Measurements from ENCODE around the gene NCKAP5. TPM values are rescaled to one million over a fixed set of nuclear protein-coding genes. Genes with fewer than 3 reads are reported as not detected.

NCKAP5 gene
- total and polyA plus RNA-seq, 2 of the 8 experiments (the other 6 are each of a cell fraction or from before 2014, with no cell fraction given): 0.27 to 0.86 TPM

- no peak overlapping the region for H3K14ac ChIP-seq (ENCODE audit: insufficient read length)
- H4K5ac ChIP-seq (ENCODE audit: insufficient read length, low read depth, low read length): no peak overlapping the region
- H2BK5ac ChIP-seq (ENCODE audit: low read depth, low read length): no peak overlapping the region
- H3K4me1 ChIP-seq (replicated peaks in 1 of 4; ENCODE audit: control insufficient read depth in 3 of 4, insufficient read depth in 4 of 4, low read length in 3 of 4): no peaks in the 10 kb centered on the region
- H3K4ac ChIP-seq (replicated peaks; ENCODE audit: insufficient read length, low read depth, low read length): no peak overlapping the region
- no peak overlapping the region for H2BK15ac ChIP-seq (ENCODE audit: low read length)
- H2BK120ac ChIP-seq (replicated peaks; ENCODE audit: low read depth, low read length): no peak overlapping the region
- H4K20me1 ChIP-seq (replicated peaks in 1 of 2; ENCODE audit: control insufficient read depth in 1 of 2, insufficient read depth in 2 of 2, low read length in 2 of 2): no peaks in the 10 kb centered on the region
- no peak overlapping the region for H3K27ac ChIP-seq (ENCODE audit: low read depth, low read length)
- no peak overlapping the region for H3K23ac ChIP-seq (ENCODE audit: insufficient read length)
- POLR2A ChIA-PET (ENCODE audit: partially characterized antibody): no interaction called here
- H3K9me3 ChIP-seq (ENCODE audit: insufficient read depth in 2 of 2, low read depth in 1 of 2, low read length in 1 of 2): peaks cover 18 to 20% of the 10 kb centered on the region in 2 experiments
- no peaks in the 10 kb centered on the region for H3K23me2 ChIP-seq (ENCODE audit: low read depth, low read length)
- DNase-seq (ENCODE audit: low read depth in 1 of 2, low spot score in 2 of 2): no peak
- no peak for FAIRE-seq
- H3K4me2 ChIP-seq (ENCODE audit: insufficient read depth in 1 of 2, low read depth in 2 of 2, low read length in 2 of 2): no peak overlapping the region
- H2AFZ ChIP-seq (ENCODE audit: low read length): no peak overlapping the region
- 97% methylated on average over 4 of the region's 4 CpGs; no CpG with 5 or more reads in 1 of the 2 experiments for WGBS, 2 experiments (ENCODE audit: extremely low coverage in 1 of 2, insufficient coverage in 1 of 2, insufficient read length in 1 of 2, insufficient replicate concordance in 2 of 2, low coverage in 1 of 2, low lambda C conversion rate in 2 of 2, missing lambda C conversion rate in 1 of 2)
- no peak overlapping the region for H2BK20ac ChIP-seq (ENCODE audit: low read length)
- no peak overlapping the region for H3K4me3 ChIP-seq (ENCODE audit: extremely low read depth in 1 of 4, insufficient read depth in 2 of 4, low read depth in 3 of 4, low read length in 4 of 4)
- H4K91ac ChIP-seq (replicated peaks; ENCODE audit: insufficient read length, low read length): no peak overlapping the region
- H3K27me3 ChIP-seq (replicated peaks in 1 of 4; ENCODE audit: control insufficient read depth in 3 of 4, extremely low read depth in 1 of 4, insufficient read depth in 3 of 4, low read length in 3 of 4): no peaks in the 10 kb centered on the region
- no peak overlapping the region for H2BK12ac ChIP-seq (ENCODE audit: low read depth, low read length)
- H3K18ac ChIP-seq (ENCODE audit: extremely low read depth, low read length): no peak overlapping the region
- no peaks in the 10 kb centered on the region for H3K79me1 ChIP-seq (ENCODE audit: low read depth, low read length)
- no peaks in the 10 kb centered on the region for H3K36me3 ChIP-seq (ENCODE audit: control insufficient read depth in 2 of 4, insufficient read depth in 4 of 4, low read length in 3 of 4)
- CTCF ChIA-PET (ENCODE audit: partially characterized antibody): no interaction called here
- no peak overlapping the region for H4K8ac ChIP-seq (ENCODE audit: extremely low read depth, insufficient read depth, low read length)
- H3K79me2 ChIP-seq (ENCODE audit: control insufficient read depth in 1 of 2, insufficient read depth in 2 of 2, low read length in 2 of 2): no peaks in the 10 kb centered on the region
- H2AK5ac ChIP-seq (ENCODE audit: low read depth, low read length): no peak overlapping the region
- H3K9ac ChIP-seq (replicated peaks in 1 of 4; ENCODE audit: extremely low read depth in 1 of 4, low read depth in 3 of 4, low read length in 3 of 4): no peak overlapping the region
- no peak overlapping the region for H3K56ac ChIP-seq (replicated peaks; ENCODE audit: insufficient read length, low read depth, low read length)
- TF ChIP-seq SIN3A (conservative IDR thresholded peaks at IDR 0.05 in 1 of 2, IDR thresholded peaks at IDR 0.05 in 1 of 2; ENCODE audit: low read depth in 1 of 2, low read length in 2 of 2) (no peak), FOSL1 (IDR thresholded peaks at IDR 0.05; ENCODE audit: insufficient read depth, low read depth, low read length) (no peak), TEAD4 (IDR thresholded peaks at IDR 0.05; ENCODE audit: low read depth, low read length) (no peak), RFX5 (IDR thresholded peaks at IDR 0.05; ENCODE audit: borderline replicate concordance, low read depth, low read length) (no peak), BACH1 (IDR thresholded peaks at IDR 0.05; ENCODE audit: low read length) (no peak), SUZ12 (IDR thresholded peaks at IDR 0.05; ENCODE audit: low read length) (no peak), RAD21 (IDR thresholded peaks at IDR 0.05 in 1 of 2, conservative IDR thresholded peaks at IDR 0.05 in 1 of 2; ENCODE audit: low read depth in 2 of 2, low read length in 2 of 2) (no peak), EP300 (IDR thresholded peaks at IDR 0.05; ENCODE audit: borderline replicate concordance in 1 of 2, low read depth in 2 of 2, low read length in 2 of 2) (no peak), CHD1 (IDR thresholded peaks at IDR 0.05; ENCODE audit: low read depth, low read length) (no peak)
- TF ChIP-seq, protein P1, sequence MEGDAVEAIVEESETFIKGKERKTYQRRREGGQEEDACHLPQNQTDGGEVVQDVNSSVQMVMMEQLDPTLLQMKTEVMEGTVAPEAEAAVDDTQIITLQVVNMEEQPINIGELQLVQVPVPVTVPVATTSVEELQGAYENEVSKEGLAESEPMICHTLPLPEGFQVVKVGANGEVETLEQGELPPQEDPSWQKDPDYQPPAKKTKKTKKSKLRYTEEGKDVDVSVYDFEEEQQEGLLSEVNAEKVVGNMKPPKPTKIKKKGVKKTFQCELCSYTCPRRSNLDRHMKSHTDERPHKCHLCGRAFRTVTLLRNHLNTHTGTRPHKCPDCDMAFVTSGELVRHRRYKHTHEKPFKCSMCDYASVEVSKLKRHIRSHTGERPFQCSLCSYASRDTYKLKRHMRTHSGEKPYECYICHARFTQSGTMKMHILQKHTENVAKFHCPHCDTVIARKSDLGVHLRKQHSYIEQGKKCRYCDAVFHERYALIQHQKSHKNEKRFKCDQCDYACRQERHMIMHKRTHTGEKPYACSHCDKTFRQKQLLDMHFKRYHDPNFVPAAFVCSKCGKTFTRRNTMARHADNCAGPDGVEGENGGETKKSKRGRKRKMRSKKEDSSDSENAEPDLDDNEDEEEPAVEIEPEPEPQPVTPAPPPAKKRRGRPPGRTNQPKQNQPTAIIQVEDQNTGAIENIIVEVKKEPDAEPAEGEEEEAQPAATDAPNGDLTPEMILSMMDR (IDR thresholded peaks at IDR 0.05; ENCODE audit: control extremely low read depth in 1 of 3, insufficient read depth in 1 of 3, low read depth in 1 of 3, low read length in 3 of 3): no peak
Measured at GRCh38 chr2:133390156-133390555, 178.1 kb downstream of the NCKAP5 start.
